Mucosa of rectum (tissue), 2 donors: ENCODE measurements around the gene LRWD1.
"Not testable (repeated sequence)": the region's sequence is repeated elsewhere in the genome, so short reads cannot be mapped to it uniquely, and the experiment has no call there.

Source experiments
- H3K27ac ChIP-seq, 2 donors: one replicate each; pipeline ENCODE4 v1.7.0; 2013; ENCODE audit warnings: inconsistent platforms in 2 of 2, low read depth in 2 of 2, low read length in 2 of 2
- H3K27me3 ChIP-seq, 2 donors: one replicate each; pipeline ENCODE4 v1.7.0; 2013; ENCODE audit warnings: low read length in 2 of 2; ENCODE audit not compliant: control insufficient read depth in 2 of 2, insufficient read depth in 2 of 2
- H3K36me3 ChIP-seq, 2 donors: one replicate each; pipeline ENCODE4 v1.7.0; 2013; ENCODE audit warnings: low read length in 2 of 2; ENCODE audit not compliant: control insufficient read depth in 2 of 2, insufficient read depth in 2 of 2
- H3K4me1 ChIP-seq, 2 donors: one replicate each; pipeline ENCODE4 v1.7.0; 2013; ENCODE audit warnings: low read length in 2 of 2, mild to moderate bottlenecking in 1 of 2; ENCODE audit not compliant: control insufficient read depth in 2 of 2, insufficient read depth in 2 of 2
- H3K4me3 ChIP-seq, 2 donors: one replicate each; pipeline ENCODE4 v1.7.0; 2013; ENCODE audit warnings: low read length in 2 of 2
- H3K9ac ChIP-seq, 2 donors: one replicate each; pipeline ENCODE4 v1.7.0; 2013; ENCODE audit warnings: low read length in 2 of 2, low read depth in 1 of 2, mild to moderate bottlenecking in 1 of 2
- H3K9me3 ChIP-seq, 2 donors: one replicate each; pipeline ENCODE4 v1.7.0; 2013; ENCODE audit warnings: low read length in 2 of 2; ENCODE audit not compliant: control insufficient read depth in 2 of 2
- donor health status: healthy.
- donor health status: Normal muscosa, but diverticular disease.

Gene LRWD1

DNA sequence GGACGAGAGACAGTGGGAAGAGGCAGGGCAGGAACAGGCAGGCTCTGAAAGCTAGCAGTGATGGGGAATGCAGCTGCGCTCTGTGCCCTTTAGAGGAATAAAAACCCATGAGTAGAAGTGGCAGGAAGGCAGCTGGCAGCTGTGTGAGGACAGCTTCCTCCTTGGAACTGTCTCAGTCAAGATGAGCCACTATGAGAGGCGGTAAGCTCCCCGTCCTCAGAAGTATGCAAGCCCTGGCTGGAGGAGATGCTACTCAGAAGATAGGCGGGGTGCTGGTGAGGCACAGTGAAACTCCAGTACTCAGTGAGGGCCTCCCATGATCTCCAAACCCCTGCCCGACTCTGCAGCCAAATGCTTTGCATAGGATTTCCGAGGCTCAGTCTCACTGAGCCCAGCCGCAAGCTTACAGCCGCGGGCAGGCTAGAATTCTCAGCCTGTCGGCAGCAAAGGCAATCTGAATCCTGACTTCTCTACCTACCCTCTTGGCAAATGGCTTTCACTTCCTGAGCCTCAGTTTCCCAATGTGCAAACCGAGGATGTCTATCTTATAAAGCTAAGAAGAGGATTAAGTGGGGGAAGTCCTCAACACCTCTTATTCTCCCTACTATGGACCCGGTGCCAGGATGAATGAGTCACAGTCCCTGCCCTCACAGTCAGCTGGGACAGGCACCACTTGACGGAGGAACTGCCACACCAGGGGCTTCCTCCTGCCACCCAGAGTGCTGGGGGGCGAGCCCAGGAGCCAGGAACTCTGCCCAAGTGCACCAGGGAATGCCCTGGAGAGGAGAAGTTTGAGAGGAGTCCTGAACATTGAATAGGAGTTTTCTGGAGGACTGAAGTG, 50.3 kb downstream of the LRWD1 start:
- not testable (repeated sequence) for H3K9me3 ChIP-seq, H3K9ac ChIP-seq, H3K4me3 ChIP-seq, H3K4me1 ChIP-seq, H3K27ac ChIP-seq, H3K27me3 ChIP-seq, H3K36me3 ChIP-seq

DNA sequence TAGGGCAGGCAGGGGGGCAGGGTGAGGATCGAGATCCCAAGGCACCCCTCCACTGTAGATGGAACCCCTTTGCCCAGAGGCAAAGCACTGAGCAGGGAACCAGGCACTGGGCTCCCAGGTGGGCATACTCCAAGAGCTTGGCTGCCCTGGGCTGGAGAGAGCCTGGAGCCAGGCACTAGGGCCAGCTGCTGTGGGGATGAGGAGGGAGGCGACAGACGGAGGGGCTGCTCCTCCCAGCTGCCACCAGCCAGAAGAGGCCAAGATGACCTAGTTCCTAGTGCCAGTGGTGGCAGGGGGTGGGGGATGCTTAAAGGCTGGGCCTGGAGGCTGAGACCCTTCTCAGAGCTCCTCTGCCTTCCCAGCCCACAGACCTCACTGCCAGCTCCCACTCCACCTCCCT, 51.1 kb downstream of the LRWD1 start:
- H3K4me1 ChIP-seq, H3K27me3 ChIP-seq, H3K4me3 ChIP-seq, H3K27ac ChIP-seq, H3K9ac ChIP-seq, H3K36me3 ChIP-seq, H3K9me3 ChIP-seq: not testable (repeated sequence)

DNA sequence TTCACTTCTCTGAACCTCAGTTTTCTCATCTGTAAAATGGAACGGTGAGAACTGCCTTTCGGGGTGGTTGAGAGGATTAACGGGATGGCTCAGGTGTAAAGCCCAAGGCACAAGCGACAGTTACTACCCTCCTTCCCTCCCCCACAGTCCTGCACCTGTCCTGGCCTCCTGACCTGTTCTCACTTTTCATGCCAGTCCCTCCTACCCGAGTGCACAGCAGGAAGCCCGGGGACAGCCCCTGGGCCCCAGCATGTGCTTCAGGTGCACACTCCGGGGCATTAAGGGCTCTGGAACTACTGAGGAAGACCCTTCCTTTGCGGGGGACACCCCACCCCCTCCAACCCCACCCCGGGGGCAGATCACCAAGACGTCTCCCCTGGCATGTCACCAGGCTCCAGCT, 52.2 kb downstream of the LRWD1 start:
- H3K9ac ChIP-seq, H3K36me3 ChIP-seq, H3K4me3 ChIP-seq, H3K4me1 ChIP-seq, H3K9me3 ChIP-seq, H3K27ac ChIP-seq, H3K27me3 ChIP-seq: not testable (repeated sequence)

DNA sequence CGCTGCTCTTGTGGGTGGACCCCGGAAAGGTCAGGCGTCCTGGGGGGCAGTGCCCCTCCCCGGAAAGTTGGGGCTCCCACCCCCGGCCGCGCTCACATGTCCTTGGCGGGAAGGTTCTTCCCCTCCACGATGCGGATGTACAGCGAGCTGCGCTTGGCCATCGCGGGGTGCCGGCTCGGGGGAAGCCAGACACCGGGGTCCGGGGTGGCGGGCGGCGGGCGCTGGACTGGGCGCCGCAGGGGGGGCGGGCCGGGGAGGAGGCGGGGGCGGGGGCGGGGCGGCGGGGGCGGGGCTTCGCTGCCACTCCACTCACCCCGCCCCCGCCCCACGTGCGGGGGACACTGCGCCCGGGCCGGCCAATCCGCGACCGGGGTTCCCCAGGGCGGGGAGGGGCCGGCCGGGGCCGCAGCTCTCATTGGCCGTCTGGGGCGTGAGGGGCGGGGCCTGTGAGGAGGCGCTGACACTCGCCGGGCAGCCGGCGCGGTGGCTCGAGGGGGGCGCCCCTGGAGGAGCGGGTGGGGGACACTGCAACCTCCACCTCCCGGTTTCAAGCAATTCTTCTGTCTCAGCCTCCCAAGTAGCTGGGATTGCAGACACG, 52.9 kb downstream of the LRWD1 start, which contains the start of gene RASA4B:
RASA4B (minus strand) TSS at position 228 of the 598 bp plus-strand sequence; CDS start at position 161, 67 bp downstream.
- H3K27ac ChIP-seq, H3K27me3 ChIP-seq, H3K9ac ChIP-seq, H3K9me3 ChIP-seq, H3K4me1 ChIP-seq, H3K36me3 ChIP-seq, H3K4me3 ChIP-seq: not testable (repeated sequence)

DNA sequence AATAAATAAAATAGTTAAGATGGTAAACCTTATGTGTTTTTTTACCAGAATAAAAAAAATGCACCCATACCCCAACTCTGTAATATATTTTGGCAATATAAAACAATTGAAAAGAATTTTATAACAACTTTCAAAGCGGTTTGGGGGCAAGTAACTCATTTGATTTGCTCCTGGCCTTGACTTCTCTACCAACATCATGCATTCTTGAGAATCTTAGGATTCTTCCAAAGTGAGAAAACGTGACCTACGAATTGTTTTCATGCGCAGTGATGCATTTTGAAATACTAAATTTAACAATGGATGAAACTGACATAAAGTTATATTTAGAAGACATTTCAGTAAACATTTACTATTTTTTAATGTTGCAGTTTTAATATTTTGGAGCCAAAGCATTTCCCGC, 56.0 kb downstream of the LRWD1 start:
- H3K36me3 ChIP-seq, H3K4me3 ChIP-seq, H3K9ac ChIP-seq, H3K27ac ChIP-seq, H3K27me3 ChIP-seq, H3K4me1 ChIP-seq, H3K9me3 ChIP-seq: not testable (repeated sequence)
